ENCODE measurements around the gene MDN1. TPM values are rescaled to one million over a fixed set of nuclear protein-coding genes. Genes with fewer than 3 reads are reported as not detected.
"Not testable (repeated sequence)": the region's sequence is repeated elsewhere in the genome, so short reads cannot be mapped to it uniquely, and the experiment has no call there.

MDN1 gene
- total RNA-seq, 2 experiments from 2014 or later: 53.8 to 56.8 TPM

- Mint-ChIP-seq H3K4me1 (no peaks in the 10 kb centered on the region), H3K9me3 (no peaks in the 10 kb centered on the region), H3K4me3 (no peak overlapping the region), H3K27me3 (no peaks in the 10 kb centered on the region), H3K36me3 (ENCODE audit: low read depth) (peaks cover 60% of the 10 kb centered on the region), H3K27ac (no peak overlapping the region)
- ChIA-PET POLR2A (no interaction called here), CTCF (interaction anchor here (2.0 kb wide), 1 partner anchor 12 kb away, joined by 5 read pairs; the partner anchor contains the start of gene LYRM2)
- no peak for DNase-seq
These were observed 169.0 kb downstream of the MDN1 start for GRCh38 chr6:89650579-89650978.

GRCh38 chr6:89649682-89650081, 169.9 kb downstream of the MDN1 start:
- no peak for DNase-seq
- Mint-ChIP-seq H3K27ac (no peak overlapping the region), H3K36me3 (ENCODE audit: low read depth) (peaks cover 62% of the 10 kb centered on the region), H3K27me3 (no peaks in the 10 kb centered on the region), H3K4me1 (no peaks in the 10 kb centered on the region), H3K9me3 (no peaks in the 10 kb centered on the region), H3K4me3 (no peak overlapping the region)
- POLR2A ChIA-PET: no interaction called here
- CTCF ChIA-PET: interaction anchor here (2.0 kb wide), 1 partner anchor 11 kb away, joined by 5 read pairs; the partner anchor contains the start of gene LYRM2

GRCh38 chr6:89644864-89645263, 174.7 kb downstream of the MDN1 start:
- H3K4me1 Mint-ChIP-seq: peaks cover 3% of the 10 kb centered on the region
- POLR2A ChIA-PET: no interaction called here
- H3K27me3 Mint-ChIP-seq: no peaks in the 10 kb centered on the region
- no peaks in the 10 kb centered on the region for H3K9me3 Mint-ChIP-seq
- H3K4me3 Mint-ChIP-seq: no peak overlapping the region
- CTCF ChIA-PET: interaction anchor here (0.8 kb wide), 1 partner anchor 23 kb away, joined by 3 read pairs; no protein-coding TSS in a partner anchor
- peaks cover 56% of the 10 kb centered on the region for H3K36me3 Mint-ChIP-seq (ENCODE audit: low read depth)
- no peak overlapping the region for H3K27ac Mint-ChIP-seq
- no peak for DNase-seq

- POLR2A ChIA-PET: no interaction called here
- Mint-ChIP-seq H3K27me3 (no peaks in the 10 kb centered on the region), H3K36me3 (ENCODE audit: low read depth) (peaks cover 48% of the 10 kb centered on the region), H3K4me1 (peaks cover 14% of the 10 kb centered on the region), H3K4me3 (no peak overlapping the region), H3K9me3 (no peaks in the 10 kb centered on the region), H3K27ac (peak overlapping the region; percentile 15)
- DNase-seq: no peak
- CTCF ChIA-PET: interaction anchor here (1.5 to 1.9 kb wide), 2 partner anchors 11 to 30 kb away, joined by 3 to 6 read pairs; no protein-coding TSS in a partner anchor
These were observed 176.2 kb downstream of the MDN1 start for GRCh38 chr6:89643406-89643805.

- POLR2A ChIA-PET: no interaction called here
- DNase-seq: no peak
- H3K36me3 Mint-ChIP-seq (ENCODE audit: low read depth): peaks cover 49% of the 10 kb centered on the region
- CTCF ChIA-PET: interaction anchor here (0.5 to 1.9 kb wide), 4 partner anchors 11 to 293 kb away, joined by 3 to 6 read pairs (median 4); no protein-coding TSS in a partner anchor
- H3K27ac Mint-ChIP-seq: no peak overlapping the region
- no peaks in the 10 kb centered on the region for H3K9me3 Mint-ChIP-seq
- H3K4me1 Mint-ChIP-seq: peaks cover 19% of the 10 kb centered on the region
- H3K4me3 Mint-ChIP-seq: no peak overlapping the region
- H3K27me3 Mint-ChIP-seq: no peaks in the 10 kb centered on the region
These were observed 176.6 kb downstream of the MDN1 start for GRCh38 chr6:89642956-89643355.

GRCh38 chr6:89641581-89641980, 178.0 kb downstream of the MDN1 start:
- DNase-seq, H3K4me3 Mint-ChIP-seq, POLR2A ChIA-PET, H3K27ac Mint-ChIP-seq, H3K9me3 Mint-ChIP-seq, H3K27me3 Mint-ChIP-seq: not testable (repeated sequence)
- CTCF ChIA-PET: interaction anchor here (0.5 to 1.9 kb wide), 2 partner anchors 10 to 562 kb away, joined by 4 to 6 read pairs; no protein-coding TSS in a partner anchor
- H3K36me3 Mint-ChIP-seq (ENCODE audit: low read depth): peaks cover 49% of the 10 kb centered on the region
- H3K4me1 Mint-ChIP-seq: peaks cover 28% of the 10 kb centered on the region

GRCh38 chr6:89640804-89641203, 178.8 kb downstream of the MDN1 start:
- CTCF ChIA-PET: interaction anchor here (0.6 kb wide), 1 partner anchor 1014 kb away, joined by 3 read pairs; no protein-coding TSS in a partner anchor
- Mint-ChIP-seq H3K27ac (no peak overlapping the region), H3K9me3 (no peaks in the 10 kb centered on the region), H3K36me3 (ENCODE audit: low read depth) (peaks cover 51% of the 10 kb centered on the region), H3K27me3 (no peaks in the 10 kb centered on the region), H3K4me1 (peaks cover 35% of the 10 kb centered on the region), H3K4me3 (no peak overlapping the region)
- DNase-seq: no peak
- POLR2A ChIA-PET: no interaction called here

GRCh38 chr6:89638320-89639195, 181.0 kb downstream of the MDN1 start, which contains the start of gene LYRM2:
TSS of gene LYRM2 (minus strand) at chr6:89638747. CDS start at chr6:89638716, 31 bp downstream.
- Mint-ChIP-seq H3K36me3 (ENCODE audit: low read depth) (peaks cover 53% of the 10 kb centered on the region), H3K4me3 (peak within 1 kb of the TSS; percentile 93), H3K27me3 (no peaks in the 10 kb centered on the region), H3K9me3 (no peaks in the 10 kb centered on the region), H3K4me1 (peaks cover 39% of the 10 kb centered on the region), H3K27ac (peak within 1 kb of the TSS; percentile 98)
- ChIA-PET POLR2A (interaction anchor here (0.6 kb wide), 1 partner anchor 526 kb away, joined by 3 read pairs; no protein-coding TSS in a partner anchor), CTCF (interaction anchor here (0.6 to 1.9 kb wide), 9 partner anchors 9 to 288 kb away, joined by 3 to 5 read pairs (median 4); partner anchors contain the start of gene ANKRD6)
- peak; percentile 91 for DNase-seq

GRCh38 chr6:89637960-89638319, 181.7 kb downstream of the MDN1 start:
- CTCF ChIA-PET: interaction anchor here (0.6 to 1.9 kb wide), 8 partner anchors 10 to 266 kb away, joined by 3 to 5 read pairs (median 4); partner anchors contain the start of gene ANKRD6
- Mint-ChIP-seq H3K9me3 (no peaks in the 10 kb centered on the region), H3K27ac (peak overlapping the region; percentile 98), H3K4me3 (peak overlapping the region; percentile 93), H3K36me3 (ENCODE audit: low read depth) (peaks cover 47% of the 10 kb centered on the region), H3K27me3 (no peaks in the 10 kb centered on the region), H3K4me1 (peaks cover 39% of the 10 kb centered on the region)
- POLR2A ChIA-PET: no interaction called here
- DNase-seq: no peak

GRCh38 chr6:89636412-89636811, 183.2 kb downstream of the MDN1 start:
- H3K9me3 Mint-ChIP-seq, CTCF ChIA-PET, DNase-seq, H3K27me3 Mint-ChIP-seq, H3K4me3 Mint-ChIP-seq, POLR2A ChIA-PET: not testable (repeated sequence)
- H3K36me3 Mint-ChIP-seq (ENCODE audit: low read depth): peaks cover 46% of the 10 kb centered on the region
- H3K27ac Mint-ChIP-seq: peak overlapping the region; percentile 16
- peaks cover 39% of the 10 kb centered on the region for H3K4me1 Mint-ChIP-seq

GRCh38 chr6:89630488-89630887, 189.1 kb downstream of the MDN1 start:
- Mint-ChIP-seq H3K4me1 (peaks cover 2% of the 10 kb centered on the region), H3K9me3 (no peaks in the 10 kb centered on the region), H3K27me3 (no peaks in the 10 kb centered on the region), H3K36me3 (ENCODE audit: low read depth) (peaks cover 17% of the 10 kb centered on the region), H3K4me3 (no peak overlapping the region), H3K27ac (peak overlapping the region; percentile 15)
- CTCF ChIA-PET: interaction anchor here (0.5 to 0.6 kb wide), 2 partner anchors 238 to 811 kb away, joined by 3 read pairs; no protein-coding TSS in a partner anchor
- no peak for DNase-seq
- POLR2A ChIA-PET: no interaction called here

GRCh38 chr6:89623749-89624148, 195.8 kb downstream of the MDN1 start:
- no peak overlapping the region for H3K4me3 Mint-ChIP-seq
- H3K27me3 Mint-ChIP-seq: no peaks in the 10 kb centered on the region
- no peak for DNase-seq
- CTCF ChIA-PET: interaction anchor here (2.0 kb wide), 1 partner anchor 14 kb away, joined by 5 read pairs; the partner anchor contains the start of gene LYRM2
- POLR2A ChIA-PET: no interaction called here
- H3K27ac Mint-ChIP-seq: no peak overlapping the region
- no peaks in the 10 kb centered on the region for H3K36me3 Mint-ChIP-seq (ENCODE audit: low read depth)
- no peaks in the 10 kb centered on the region for H3K4me1 Mint-ChIP-seq
- no peaks in the 10 kb centered on the region for H3K9me3 Mint-ChIP-seq

- Mint-ChIP-seq H3K27me3 (no peaks in the 10 kb centered on the region), H3K27ac (no peak overlapping the region), H3K9me3 (no peaks in the 10 kb centered on the region), H3K4me3 (no peak overlapping the region), H3K36me3 (ENCODE audit: low read depth) (no peaks in the 10 kb centered on the region), H3K4me1 (no peaks in the 10 kb centered on the region)
- ChIA-PET POLR2A (no interaction called here), CTCF (no interaction called here)
- no peak for DNase-seq
These were observed 200.0 kb downstream of the MDN1 start for GRCh38 chr6:89619567-89619966.
